Adipocyte (in vitro differentiated cells): ENCODE results near the gene MUSTN1.

Experiments used
- DNase-seq: peaks from one replicate; pipeline ENCODE4 v3.0.0-alpha.2; 2015; ENCODE audit warnings: low read depth
- H3K27me3 ChIP-seq: replicated peaks from 2 replicates; pipeline ENCODE4 v1.7.0; 2013; ENCODE audit warnings: mild to moderate bottlenecking, low read length, moderate library complexity; ENCODE audit not compliant: control insufficient read depth, insufficient read depth
- H3K36me3 ChIP-seq: 2 replicates; pipeline ENCODE4 v1.7.0; 2013; ENCODE audit warnings: low read length, mild to moderate bottlenecking, moderate library complexity; ENCODE audit not compliant: control insufficient read depth, insufficient read depth, severe bottlenecking
- H3K4me1 ChIP-seq: 2 replicates; pipeline ENCODE4 v1.7.0; 2013; ENCODE audit warnings: mild to moderate bottlenecking, low read length, moderate library complexity; ENCODE audit not compliant: control insufficient read depth, insufficient read depth
- H3K4me3 ChIP-seq: 2 replicates; pipeline ENCODE4 v1.7.0; 2013; ENCODE audit warnings: mild to moderate bottlenecking, low read length, moderate library complexity
- H3K9ac ChIP-seq: 2 replicates; pipeline ENCODE4 v1.7.0; 2013; ENCODE audit warnings: mild to moderate bottlenecking, low read length, moderate library complexity
- H3K9me3 ChIP-seq: 2 replicates; pipeline ENCODE4 v1.7.0; 2013; ENCODE audit warnings: mild to moderate bottlenecking, low read length, moderate library complexity; ENCODE audit not compliant: control insufficient read depth

Gene MUSTN1

GRCh38 chr3:52851348-52851747, 16.5 kb upstream of the MUSTN1 start:
- no peaks in the 10 kb centered on the region for H3K27me3 ChIP-seq
- H3K4me1 ChIP-seq: peaks cover 9% of the 10 kb centered on the region
- peak; percentile 61 for DNase-seq
- H3K4me3 ChIP-seq: no peak overlapping the region
- peaks cover 45% of the 10 kb centered on the region for H3K36me3 ChIP-seq
- no peaks in the 10 kb centered on the region for H3K9me3 ChIP-seq
- no peak overlapping the region for H3K9ac ChIP-seq

GRCh38 chr3:52849656-52850055, 14.8 kb upstream of the MUSTN1 start:
- H3K9ac ChIP-seq: no peak overlapping the region
- no peaks in the 10 kb centered on the region for H3K27me3 ChIP-seq
- peaks cover 19% of the 10 kb centered on the region for H3K4me1 ChIP-seq

GRCh38 chr3:52848617-52849016, 13.8 kb upstream of the MUSTN1 start:
- Histone ChIP-seq H3K4me1 (peaks cover 25% of the 10 kb centered on the region), H3K9me3 (no peaks in the 10 kb centered on the region), H3K36me3 (peaks cover 45% of the 10 kb centered on the region), H3K9ac (no peak overlapping the region), H3K27me3 (no peaks in the 10 kb centered on the region), H3K4me3 (no peak overlapping the region)
- peak; percentile 41 for DNase-seq

More at GRCh38 chr3:52849656-52850055, 14.8 kb upstream of the MUSTN1 start:
- no peak overlapping the region for H3K4me3 ChIP-seq
- H3K9me3 ChIP-seq: no peaks in the 10 kb centered on the region
- peaks cover 45% of the 10 kb centered on the region for H3K36me3 ChIP-seq
- no peak for DNase-seq

- Histone ChIP-seq H3K4me3 (no peak overlapping the region), H3K9ac (no peak overlapping the region), H3K9me3 (no peaks in the 10 kb centered on the region), H3K36me3 (peaks cover 39% of the 10 kb centered on the region), H3K4me1 (peaks cover 32% of the 10 kb centered on the region), H3K27me3 (no peaks in the 10 kb centered on the region)
- DNase-seq: no peak
These were observed 12.9 kb upstream of the MUSTN1 start for GRCh38 chr3:52847726-52848125.

GRCh38 chr3:52847241-52847640, 12.4 kb upstream of the MUSTN1 start:
- H3K36me3 ChIP-seq: peaks cover 40% of the 10 kb centered on the region
- H3K27me3 ChIP-seq: no peaks in the 10 kb centered on the region
- H3K9me3 ChIP-seq: no peaks in the 10 kb centered on the region
- no peak for DNase-seq
- no peak overlapping the region for H3K4me3 ChIP-seq
- H3K9ac ChIP-seq: no peak overlapping the region
- peaks cover 32% of the 10 kb centered on the region for H3K4me1 ChIP-seq

- H3K4me1 ChIP-seq: peaks cover 32% of the 10 kb centered on the region
- peaks cover 34% of the 10 kb centered on the region for H3K36me3 ChIP-seq
- no peak for DNase-seq
- H3K9ac ChIP-seq: no peak overlapping the region
- no peak overlapping the region for H3K4me3 ChIP-seq
- H3K9me3 ChIP-seq: no peaks in the 10 kb centered on the region
- H3K27me3 ChIP-seq: no peaks in the 10 kb centered on the region
These were observed 11.7 kb upstream of the MUSTN1 start for GRCh38 chr3:52846432-52846965.

GRCh38 chr3:52845691-52846431, 11.0 kb upstream of the MUSTN1 start:
- no peak overlapping the region for H3K9ac ChIP-seq
- H3K4me3 ChIP-seq: no peak overlapping the region
- H3K4me1 ChIP-seq: peaks cover 32% of the 10 kb centered on the region
- peaks cover 35% of the 10 kb centered on the region for H3K36me3 ChIP-seq
- no peaks in the 10 kb centered on the region for H3K27me3 ChIP-seq
- no peak for DNase-seq
- H3K9me3 ChIP-seq: no peaks in the 10 kb centered on the region

- H3K36me3 ChIP-seq: peaks cover 37% of the 10 kb centered on the region
- DNase-seq: peak; percentile 12
- H3K9me3 ChIP-seq: no peaks in the 10 kb centered on the region
- H3K4me3 ChIP-seq: no peak overlapping the region
- H3K9ac ChIP-seq: peak overlapping the region; percentile 25
- H3K27me3 ChIP-seq: no peaks in the 10 kb centered on the region
- peaks cover 32% of the 10 kb centered on the region for H3K4me1 ChIP-seq
These were observed 10.3 kb upstream of the MUSTN1 start for GRCh38 chr3:52845157-52845556.

- Histone ChIP-seq H3K27me3 (no peaks in the 10 kb centered on the region), H3K9me3 (no peaks in the 10 kb centered on the region), H3K36me3 (peaks cover 32% of the 10 kb centered on the region), H3K4me3 (no peak overlapping the region), H3K4me1 (peaks cover 32% of the 10 kb centered on the region), H3K9ac (peak overlapping the region; percentile 25)
- DNase-seq: no peak
These were observed 9.6 kb upstream of the MUSTN1 start for GRCh38 chr3:52844290-52844975.

GRCh38 chr3:52843881-52844280, 9.1 kb upstream of the MUSTN1 start:
- Histone ChIP-seq H3K4me1 (peaks cover 29% of the 10 kb centered on the region), H3K27me3 (no peaks in the 10 kb centered on the region), H3K4me3 (no peak overlapping the region), H3K9me3 (no peaks in the 10 kb centered on the region), H3K9ac (no peak overlapping the region), H3K36me3 (peaks cover 27% of the 10 kb centered on the region)
- no peak for DNase-seq

GRCh38 chr3:52843108-52843865, 8.5 kb upstream of the MUSTN1 start:
- H3K27me3 ChIP-seq: no peaks in the 10 kb centered on the region
- no peak for DNase-seq
- H3K4me1 ChIP-seq: peaks cover 23% of the 10 kb centered on the region
- no peak overlapping the region for H3K9ac ChIP-seq
- H3K4me3 ChIP-seq: no peak overlapping the region
- H3K36me3 ChIP-seq: peaks cover 26% of the 10 kb centered on the region
- no peaks in the 10 kb centered on the region for H3K9me3 ChIP-seq
